HG03045 (cell line): ENCODE data around the gene SLC13A4.

Experiments used
- ATAC-seq: cut with Tn5 transposase; IDR thresholded peaks from one replicate; pipeline ENCODE4 v1.9.1; 2021; ENCODE audit warnings: mild to moderate bottlenecking, moderate library complexity; ENCODE audit not compliant: unreplicated experiment

The SLC13A4 gene

GRCh38 chr7:135721198-135721820, 6.7 kb downstream of the SLC13A4 start:
- ATAC-seq = no peak

GRCh38 chr7:135719688-135720087, 8.3 kb downstream of the SLC13A4 start:
- ATAC-seq = no peak

- ATAC-seq = no peak
These were observed 9.1 kb downstream of the SLC13A4 start for GRCh38 chr7:135718794-135719437.

GRCh38 chr7:135718219-135718618, 9.8 kb downstream of the SLC13A4 start:
- ATAC-seq = no peak

GRCh38 chr7:135717693-135718092, 10.3 kb downstream of the SLC13A4 start:
- no peak for ATAC-seq

GRCh38 chr7:135716677-135717238, 11.2 kb downstream of the SLC13A4 start:
- ATAC-seq = no peak

- no peak for ATAC-seq
These were observed 12.3 kb downstream of the SLC13A4 start for GRCh38 chr7:135715673-135716072.

- no peak for ATAC-seq
These were observed 12.9 kb downstream of the SLC13A4 start for GRCh38 chr7:135715055-135715522.

- ATAC-seq = no peak
These were observed 13.4 kb downstream of the SLC13A4 start for GRCh38 chr7:135714534-135715009.

- ATAC-seq = no peak
These were observed 14.0 kb downstream of the SLC13A4 start for GRCh38 chr7:135713836-135714470.

GRCh38 chr7:135712796-135713195, 15.2 kb downstream of the SLC13A4 start:
- ATAC-seq = no peak

- ATAC-seq = no peak
These were observed 15.7 kb downstream of the SLC13A4 start for GRCh38 chr7:135712182-135712782.

- ATAC-seq = no peak
These were observed 16.9 kb downstream of the SLC13A4 start for GRCh38 chr7:135711139-135711469.

- no peak for ATAC-seq
These were observed 17.4 kb downstream of the SLC13A4 start for GRCh38 chr7:135710417-135711138.

GRCh38 chr7:135709508-135709907, 18.5 kb downstream of the SLC13A4 start:
- no peak for ATAC-seq

- no peak for ATAC-seq
These were observed 19.9 kb downstream of the SLC13A4 start for GRCh38 chr7:135708041-135708440.

- ATAC-seq = no peak
These were observed 20.4 kb downstream of the SLC13A4 start for GRCh38 chr7:135707570-135707966.

- ATAC-seq = no peak
These were observed 21.0 kb downstream of the SLC13A4 start for GRCh38 chr7:135706858-135707569.

- ATAC-seq = no peak
These were observed 21.8 kb downstream of the SLC13A4 start for GRCh38 chr7:135706038-135706742.

GRCh38 chr7:135704698-135705097, 23.3 kb downstream of the SLC13A4 start:
- no peak for ATAC-seq
